Astrocyte (in vitro differentiated cells and primary cell): ENCODE results near the gene NUSAP1. TPM values are rescaled to one million over a fixed set of nuclear protein-coding genes. Genes with fewer than 3 reads are reported as not detected.
A peak's percentile ranks its signal among the peaks of the same experiment; 100 is the strongest.

Experiments used
- DNase-seq: peaks from one replicate; pipeline ENCODE4 v3.0.0-alpha.2; 2010; ENCODE audit warnings: low read depth
- FAIRE-seq: peaks from 2 replicates; lab custom pipeline; 2011; peaks lifted over from hg19 to GRCh38; lab: Jason Lieb, UNC
- H2AFZ ChIP-seq: 2 replicates; pipeline ENCODE4 v1.6.0; 2012; ENCODE audit warnings: low read depth, low read length, inconsistent platforms
- H3K27ac ChIP-seq: 2 replicates; pipeline ENCODE4 v1.5.1; 2011; ENCODE audit warnings: low read depth, low read length, inconsistent platforms
- H3K27me3 ChIP-seq: 2 replicates; pipeline ENCODE4 v1.6.0; 2011; ENCODE audit warnings: low read length, inconsistent platforms; ENCODE audit not compliant: insufficient read depth
- H3K36me3 ChIP-seq: 2 replicates; pipeline ENCODE4 v1.5.1; 2011; ENCODE audit warnings: low read length, inconsistent platforms; ENCODE audit not compliant: insufficient read depth
- H3K4me1 ChIP-seq: 2 replicates; pipeline ENCODE4 v1.5.1; 2011; ENCODE audit warnings: low read length, inconsistent platforms; ENCODE audit not compliant: insufficient read depth
- H3K4me2 ChIP-seq: 2 replicates; pipeline ENCODE4 v1.6.0; 2012; ENCODE audit warnings: low read length, inconsistent platforms
- H3K4me3 ChIP-seq: 2 replicates; pipeline ENCODE4 v1.5.1; 2011; ENCODE audit warnings: low read depth, mild to moderate bottlenecking, low read length, inconsistent platforms; ENCODE audit not compliant: insufficient read depth
- H3K79me2 ChIP-seq: 2 replicates; pipeline ENCODE4 v1.6.0; 2012; ENCODE audit warnings: mild to moderate bottlenecking, low read length, inconsistent platforms; ENCODE audit not compliant: insufficient read depth
- H3K9ac ChIP-seq: 2 replicates; pipeline ENCODE4 v1.6.0; 2012; ENCODE audit warnings: mild to moderate bottlenecking, low read length, inconsistent platforms
- H3K9me3 ChIP-seq: 2 replicates; pipeline ENCODE4 v1.5.1; 2012; ENCODE audit warnings: low read depth, mild to moderate bottlenecking, low read length, inconsistent platforms; ENCODE audit not compliant: insufficient read depth
- H4K20me1 ChIP-seq: 2 replicates; pipeline ENCODE4 v1.6.0; 2012; ENCODE audit warnings: low read length, inconsistent platforms; ENCODE audit not compliant: insufficient read depth
- H3K27ac Mint-ChIP-seq: one replicate; pipeline ENCODE4 v1.8.0; 2021; ENCODE audit warnings: mild to moderate bottlenecking, mixed read lengths; ENCODE audit not compliant: unreplicated experiment
- H3K27me3 Mint-ChIP-seq: one replicate; pipeline ENCODE4 v1.8.0; 2021; ENCODE audit warnings: low read depth, mixed read lengths; ENCODE audit not compliant: unreplicated experiment
- H3K36me3 Mint-ChIP-seq: one replicate; pipeline ENCODE4 v1.8.0; 2021; ENCODE audit warnings: low read depth, mixed read lengths; ENCODE audit not compliant: unreplicated experiment
- H3K4me1 Mint-ChIP-seq: one replicate; pipeline ENCODE4 v1.8.0; 2021; ENCODE audit warnings: low read depth, mixed read lengths; ENCODE audit not compliant: unreplicated experiment
- H3K4me3 Mint-ChIP-seq: one replicate; pipeline ENCODE4 v1.8.0; 2021; ENCODE audit warnings: mild to moderate bottlenecking, moderate library complexity, mixed read lengths; ENCODE audit not compliant: unreplicated experiment
- H3K9me3 Mint-ChIP-seq: one replicate; pipeline ENCODE4 v1.8.0; 2021; ENCODE audit warnings: mild to moderate bottlenecking, mixed read lengths; ENCODE audit not compliant: unreplicated experiment
- CTCF ChIP-seq: IDR thresholded peaks from 2 replicates; pipeline ENCODE4 v1.5.1; 2011; ENCODE audit warnings: low read depth, mild to moderate bottlenecking, inconsistent platforms, low read length, moderate library complexity; ENCODE audit not compliant: insufficient read depth
- EZH2 ChIP-seq: IDR thresholded peaks from 2 replicates; pipeline ENCODE4 v1.6.1; 2012; ENCODE audit warnings: mild to moderate bottlenecking, low read length, inconsistent platforms; ENCODE audit not compliant: insufficient read depth
- total RNA-seq: library from RNA; stranded (reverse); gene quantifications from 2 replicates; pipeline ENCODE4 v1.2.1, GENCODE V29; 2021

Gene NUSAP1
- total RNA-seq, 1 donor from 2014 or later, result 7.7 TPM

GRCh38 chr15:41416742-41417417 is 84.2 kb downstream of the NUSAP1 start, which contains the start of gene RTF1:
RTF1 (plus strand) TSS chr15:41417095; CDS start chr15:41417116, 21 bp downstream.
- H3K9me3 Mint-ChIP-seq, result no peaks in the 10 kb centered on the region
- no peaks in the 10 kb centered on the region for H3K9me3 ChIP-seq
- FAIRE-seq (no peak), DNase-seq (peak; percentile 65)
- peak within 1 kb of the TSS; percentile 99 for H3K4me2 ChIP-seq
- peaks cover 62% of the 10 kb centered on the region for H3K79me2 ChIP-seq
- peaks cover 14% of the 10 kb centered on the region for H3K4me1 Mint-ChIP-seq
- H3K9ac ChIP-seq, result peak within 1 kb of the TSS; percentile 95
- peak within 1 kb of the TSS; percentile 96 for H2AFZ ChIP-seq
- H3K4me3 Mint-ChIP-seq, result peak within 1 kb of the TSS; percentile 99
- H4K20me1 ChIP-seq, result peaks cover 41% of the 10 kb centered on the region
- H3K27me3 ChIP-seq, result no peaks in the 10 kb centered on the region
- no peaks in the 10 kb centered on the region for H3K36me3 ChIP-seq
- H3K27me3 Mint-ChIP-seq, result no peaks in the 10 kb centered on the region
- H3K27ac ChIP-seq, result peak within 1 kb of the TSS; percentile 80
- peak within 1 kb of the TSS; percentile 92 for H3K4me3 ChIP-seq
- TF ChIP-seq CTCF (no peak), EZH2 (no peak)
- H3K27ac Mint-ChIP-seq, result peak within 1 kb of the TSS; percentile 91
- peaks cover 4% of the 10 kb centered on the region for H3K4me1 ChIP-seq
- peaks cover 3% of the 10 kb centered on the region for H3K36me3 Mint-ChIP-seq

- H4K20me1 ChIP-seq, result peaks cover 48% of the 10 kb centered on the region
- FAIRE-seq (no peak), DNase-seq (no peak)
- H3K27me3 Mint-ChIP-seq, result no peaks in the 10 kb centered on the region
- no peaks in the 10 kb centered on the region for H3K27me3 ChIP-seq
- peak overlapping the region; percentile 95 for H3K9ac ChIP-seq
- H3K9me3 Mint-ChIP-seq, result no peaks in the 10 kb centered on the region
- H3K4me3 ChIP-seq, result peak overlapping the region; percentile 92
- peak overlapping the region; percentile 90 for H2AFZ ChIP-seq
- peaks cover 69% of the 10 kb centered on the region for H3K79me2 ChIP-seq
- H3K36me3 Mint-ChIP-seq, result peaks cover 3% of the 10 kb centered on the region
- peaks cover 4% of the 10 kb centered on the region for H3K4me1 ChIP-seq
- H3K9me3 ChIP-seq, result no peaks in the 10 kb centered on the region
- TF ChIP-seq CTCF, result no peak
- no peak for TF ChIP-seq EZH2
- H3K36me3 ChIP-seq, result no peaks in the 10 kb centered on the region
- H3K4me1 Mint-ChIP-seq, result peaks cover 14% of the 10 kb centered on the region
- peak overlapping the region; percentile 91 for H3K27ac Mint-ChIP-seq
- peak overlapping the region; percentile 99 for H3K4me3 Mint-ChIP-seq
- peak overlapping the region; percentile 80 for H3K27ac ChIP-seq
- H3K4me2 ChIP-seq, result peak overlapping the region; percentile 99
These were observed 84.9 kb downstream of the NUSAP1 start for GRCh38 chr15:41417418-41418195.
